ENCODE measurements around the gene PDZD2.

PDZD2 gene

DNA sequence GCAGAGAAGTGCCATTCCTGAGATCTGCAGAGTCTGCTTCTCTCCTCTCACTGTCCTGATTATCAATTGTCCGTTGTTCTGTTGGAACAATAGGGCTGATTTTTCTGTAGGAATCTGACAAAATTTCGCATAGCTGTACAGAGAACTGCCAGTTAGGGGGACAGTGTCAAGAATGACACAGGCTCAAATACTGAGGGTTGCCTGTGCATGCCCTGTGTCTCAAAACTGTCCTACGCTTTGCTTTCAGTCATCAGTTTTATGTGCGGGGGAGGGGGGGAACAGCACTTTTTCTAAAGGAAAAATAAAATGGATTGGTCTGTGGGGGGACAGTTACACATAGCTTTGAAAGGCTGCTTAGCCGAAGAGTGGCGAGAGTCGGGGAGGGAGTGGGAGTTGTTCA lies 248.6 kb downstream of the PDZD2 start:
- peaks cover 0 to 2% of the 10 kb centered on the region in 2 donors for H3K4me1 ChIP-seq (ENCODE audit: control insufficient read depth in 1 of 2, insufficient read depth in 2 of 2, low read length in 2 of 2)
- no peaks in the 10 kb centered on the region for H3K9me3 ChIP-seq (ENCODE audit: control insufficient read depth in 1 of 2, low read length in 2 of 2)
- no peak overlapping the region for H3K4me3 ChIP-seq (ENCODE audit: low read depth in 1 of 2, low read length in 2 of 2)
- no peak overlapping the region for H3K27ac ChIP-seq (ENCODE audit: low read length)
- no peaks in the 10 kb centered on the region for H3K36me3 ChIP-seq (ENCODE audit: control insufficient read depth in 1 of 2, insufficient read depth in 2 of 2, low read length in 2 of 2)
- no peaks in the 10 kb centered on the region for H3K27me3 ChIP-seq (ENCODE audit: low read depth, low read length)

DNA sequence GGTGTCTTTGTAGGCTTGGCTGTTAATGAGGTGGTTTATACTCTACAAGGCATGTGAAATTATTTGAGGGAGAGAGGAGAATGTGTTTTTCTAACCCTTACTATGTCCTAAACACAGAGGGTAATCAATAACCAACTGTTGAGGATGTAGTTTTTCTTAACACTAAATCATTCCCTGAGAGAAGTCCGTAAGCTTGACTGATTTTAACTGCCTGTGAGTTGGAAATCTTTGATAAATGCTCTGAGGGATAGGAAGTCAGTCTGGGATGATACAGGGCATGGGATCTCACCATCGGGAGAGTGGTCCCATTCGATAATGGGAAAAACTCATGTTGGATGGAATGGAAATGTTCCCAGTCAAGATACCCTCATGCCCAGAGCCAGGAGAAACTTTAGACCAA lies 249.6 kb downstream of the PDZD2 start:
- peaks cover 0 to 2% of the 10 kb centered on the region in 2 donors for H3K4me1 ChIP-seq (ENCODE audit: control insufficient read depth in 1 of 2, insufficient read depth in 2 of 2, low read length in 2 of 2)
- H3K9me3 ChIP-seq (ENCODE audit: control insufficient read depth in 1 of 2, low read length in 2 of 2): no peaks in the 10 kb centered on the region
- no peak overlapping the region for H3K4me3 ChIP-seq (ENCODE audit: low read depth in 1 of 2, low read length in 2 of 2)
- no peaks in the 10 kb centered on the region for H3K27me3 ChIP-seq (ENCODE audit: low read depth, low read length)
- no peak overlapping the region for H3K27ac ChIP-seq (ENCODE audit: low read length)
- no peaks in the 10 kb centered on the region for H3K36me3 ChIP-seq (ENCODE audit: control insufficient read depth in 1 of 2, insufficient read depth in 2 of 2, low read length in 2 of 2)

DNA sequence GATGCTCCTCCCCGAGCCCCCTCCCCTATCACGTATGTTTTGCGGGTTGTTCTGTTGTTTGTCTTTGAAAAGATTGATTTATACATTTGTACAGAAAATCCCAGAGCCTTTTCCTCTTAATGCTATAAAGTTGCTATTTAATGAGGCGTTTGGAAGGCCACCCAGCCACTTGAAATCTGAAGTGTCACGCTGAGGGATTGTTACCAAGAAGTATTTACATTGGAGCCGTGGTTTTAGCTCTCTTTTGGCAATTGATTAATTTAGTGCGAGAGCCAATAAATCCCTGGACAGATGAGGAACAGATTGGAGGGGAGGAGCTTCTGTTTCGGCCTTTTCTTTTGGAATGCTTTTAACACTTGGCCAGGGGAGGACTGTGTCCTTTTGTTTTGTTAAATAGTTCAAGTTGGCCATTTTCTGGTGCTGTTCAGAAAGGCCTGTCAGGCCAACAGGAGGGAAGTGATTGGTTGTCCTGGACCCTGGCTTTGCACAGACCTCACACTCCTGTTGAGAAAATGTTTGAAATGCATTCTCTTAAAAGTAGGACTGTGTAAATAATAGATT lies 250.2 kb downstream of the PDZD2 start:
- no peaks in the 10 kb centered on the region for H3K9me3 ChIP-seq (ENCODE audit: control insufficient read depth in 1 of 2, low read length in 2 of 2)
- peaks cover 0 to 2% of the 10 kb centered on the region in 2 donors for H3K4me1 ChIP-seq (ENCODE audit: control insufficient read depth in 1 of 2, insufficient read depth in 2 of 2, low read length in 2 of 2)
- H3K27ac ChIP-seq (ENCODE audit: low read length): no peak overlapping the region
- H3K4me3 ChIP-seq (ENCODE audit: low read depth in 1 of 2, low read length in 2 of 2): no peak overlapping the region
- H3K27me3 ChIP-seq (ENCODE audit: low read depth, low read length): no peaks in the 10 kb centered on the region
- no peaks in the 10 kb centered on the region for H3K36me3 ChIP-seq (ENCODE audit: control insufficient read depth in 1 of 2, insufficient read depth in 2 of 2, low read length in 2 of 2)

DNA sequence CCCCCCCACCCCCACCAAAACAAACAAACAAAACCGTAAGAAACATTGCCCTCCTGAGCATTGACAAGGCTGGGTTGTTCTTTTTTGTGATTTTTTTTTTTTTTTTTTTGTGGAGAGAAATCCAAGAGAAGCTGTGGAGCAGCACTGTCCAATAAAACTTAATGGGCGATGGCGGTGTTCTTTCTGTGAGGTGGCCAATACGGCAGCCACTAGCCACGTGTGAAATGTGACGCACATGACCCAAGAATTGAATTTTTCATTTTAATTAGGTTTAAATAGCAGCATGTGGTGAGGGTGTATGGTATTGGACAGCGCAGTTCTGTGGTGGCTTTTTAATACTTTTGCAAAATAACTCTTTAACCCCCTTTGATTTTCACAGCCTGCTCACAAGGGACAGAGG lies 251.1 kb downstream of the PDZD2 start:
- Histone ChIP-seq H3K27ac (ENCODE audit: low read length) (no peak overlapping the region), H3K9me3 (ENCODE audit: control insufficient read depth in 1 of 2, low read length in 2 of 2) (no peaks in the 10 kb centered on the region), H3K4me1 (ENCODE audit: control insufficient read depth in 1 of 2, insufficient read depth in 2 of 2, low read length in 2 of 2) (peaks cover 0 to 2% of the 10 kb centered on the region in 2 donors), H3K36me3 (ENCODE audit: control insufficient read depth in 1 of 2, insufficient read depth in 2 of 2, low read length in 2 of 2) (no peaks in the 10 kb centered on the region), H3K27me3 (ENCODE audit: low read depth, low read length) (no peaks in the 10 kb centered on the region), H3K4me3 (ENCODE audit: low read depth in 1 of 2, low read length in 2 of 2) (no peak overlapping the region)

- Histone ChIP-seq H3K27ac (ENCODE audit: low read length) (no peak overlapping the region), H3K9me3 (ENCODE audit: control insufficient read depth in 1 of 2, low read length in 2 of 2) (no peaks in the 10 kb centered on the region), H3K36me3 (ENCODE audit: control insufficient read depth in 1 of 2, insufficient read depth in 2 of 2, low read length in 2 of 2) (no peaks in the 10 kb centered on the region), H3K27me3 (ENCODE audit: low read depth, low read length) (no peaks in the 10 kb centered on the region), H3K4me1 (ENCODE audit: control insufficient read depth in 1 of 2, insufficient read depth in 2 of 2, low read length in 2 of 2) (peaks cover 0 to 2% of the 10 kb centered on the region in 2 donors), H3K4me3 (ENCODE audit: low read depth in 1 of 2, low read length in 2 of 2) (no peak overlapping the region)
Measured at GRCh38 chr5:31894141-31894540, 255.2 kb downstream of the PDZD2 start.

- H3K4me3 ChIP-seq (ENCODE audit: low read depth in 1 of 2, low read length in 2 of 2): no peak overlapping the region
Measured at GRCh38 chr5:31895199-31895820, 256.4 kb downstream of the PDZD2 start.

DNA sequence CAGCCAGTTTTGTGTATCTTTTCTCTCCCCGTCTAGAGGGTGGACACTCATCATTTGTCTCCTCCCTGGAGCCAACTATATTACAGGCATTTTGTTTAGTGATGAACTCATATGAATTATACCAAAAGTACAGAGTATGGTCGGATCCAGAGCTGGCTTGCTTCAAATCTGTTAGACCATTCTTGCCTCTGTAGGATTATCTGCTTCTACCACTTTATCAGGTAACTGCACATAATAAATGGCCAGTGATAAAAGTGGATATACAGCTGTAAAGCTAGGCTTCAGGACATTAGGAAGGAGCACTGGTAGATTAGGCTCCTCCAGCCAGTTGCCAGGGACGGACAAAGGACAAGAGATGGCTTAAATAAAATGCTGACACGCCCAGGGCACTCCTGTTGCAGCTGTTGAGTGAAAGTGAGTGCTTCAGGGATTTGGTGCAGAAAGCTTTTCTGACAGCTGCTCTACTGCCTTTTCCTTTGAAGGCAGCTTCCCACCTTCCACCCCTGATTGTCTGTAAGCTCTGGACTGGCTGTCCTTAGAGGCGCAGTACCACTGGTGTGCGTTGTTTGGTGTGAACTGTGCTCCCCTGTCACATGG lies 259.2 kb downstream of the PDZD2 start:
- H3K4me3 ChIP-seq (ENCODE audit: low read depth in 1 of 2, low read length in 2 of 2): no peak overlapping the region
- H3K27ac ChIP-seq (ENCODE audit: low read length): no peak overlapping the region
- H3K27me3 ChIP-seq (ENCODE audit: low read depth, low read length): no peaks in the 10 kb centered on the region
- H3K4me1 ChIP-seq (ENCODE audit: control insufficient read depth in 1 of 2, insufficient read depth in 2 of 2, low read length in 2 of 2): no peaks in the 10 kb centered on the region
- no peaks in the 10 kb centered on the region for H3K36me3 ChIP-seq (ENCODE audit: control insufficient read depth in 1 of 2, insufficient read depth in 2 of 2, low read length in 2 of 2)
- peaks cover 0 to 6% of the 10 kb centered on the region in 2 donors for H3K9me3 ChIP-seq (ENCODE audit: control insufficient read depth in 1 of 2, low read length in 2 of 2)

More at GRCh38 chr5:31895199-31895820, 256.4 kb downstream of the PDZD2 start:
- no peaks in the 10 kb centered on the region for H3K27me3 ChIP-seq (ENCODE audit: low read depth, low read length)
- H3K36me3 ChIP-seq (ENCODE audit: control insufficient read depth in 1 of 2, insufficient read depth in 2 of 2, low read length in 2 of 2): no peaks in the 10 kb centered on the region
- H3K9me3 ChIP-seq (ENCODE audit: control insufficient read depth in 1 of 2, low read length in 2 of 2): no peaks in the 10 kb centered on the region
- H3K27ac ChIP-seq (ENCODE audit: low read length): no peak overlapping the region
- no peaks in the 10 kb centered on the region for H3K4me1 ChIP-seq (ENCODE audit: control insufficient read depth in 1 of 2, insufficient read depth in 2 of 2, low read length in 2 of 2)

DNA sequence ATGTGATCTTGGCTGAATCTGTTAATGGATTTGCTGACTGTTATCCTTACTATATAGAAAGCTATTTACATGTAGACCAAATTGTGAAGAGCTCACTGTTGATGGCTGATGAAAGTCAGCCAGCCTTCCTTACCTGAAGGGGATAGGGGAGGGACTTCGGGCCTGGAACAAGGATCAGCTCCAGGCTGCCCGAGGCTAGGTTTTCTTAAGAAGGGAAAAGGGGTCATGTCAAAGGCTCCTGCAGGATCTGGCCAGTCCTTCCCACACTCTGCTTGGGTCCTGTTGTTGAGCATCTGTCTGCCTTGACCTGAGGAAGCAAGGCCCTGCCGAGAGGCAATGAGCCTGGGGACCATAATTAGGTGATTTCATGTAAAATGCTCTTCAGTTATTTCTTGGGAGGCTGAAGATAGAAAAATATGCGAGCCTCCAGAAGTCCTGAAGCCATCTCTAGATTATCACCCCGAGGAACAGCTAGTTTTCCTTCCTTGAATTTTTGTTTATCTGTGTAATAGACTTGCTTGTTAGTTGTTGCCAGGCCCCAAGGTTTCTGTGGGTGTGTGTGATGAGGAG lies 261.4 kb downstream of the PDZD2 start:
- no peaks in the 10 kb centered on the region for H3K36me3 ChIP-seq (ENCODE audit: control insufficient read depth in 1 of 2, insufficient read depth in 2 of 2, low read length in 2 of 2)
- H3K9me3 ChIP-seq (ENCODE audit: control insufficient read depth in 1 of 2, low read length in 2 of 2): peaks cover 0 to 6% of the 10 kb centered on the region in 2 donors
- H3K27me3 ChIP-seq (ENCODE audit: low read depth, low read length): no peaks in the 10 kb centered on the region
- H3K27ac ChIP-seq (ENCODE audit: low read length): no peak overlapping the region
- no peak overlapping the region for H3K4me3 ChIP-seq (ENCODE audit: low read depth in 1 of 2, low read length in 2 of 2)
- H3K4me1 ChIP-seq (ENCODE audit: control insufficient read depth in 1 of 2, insufficient read depth in 2 of 2, low read length in 2 of 2): no peaks in the 10 kb centered on the region

DNA sequence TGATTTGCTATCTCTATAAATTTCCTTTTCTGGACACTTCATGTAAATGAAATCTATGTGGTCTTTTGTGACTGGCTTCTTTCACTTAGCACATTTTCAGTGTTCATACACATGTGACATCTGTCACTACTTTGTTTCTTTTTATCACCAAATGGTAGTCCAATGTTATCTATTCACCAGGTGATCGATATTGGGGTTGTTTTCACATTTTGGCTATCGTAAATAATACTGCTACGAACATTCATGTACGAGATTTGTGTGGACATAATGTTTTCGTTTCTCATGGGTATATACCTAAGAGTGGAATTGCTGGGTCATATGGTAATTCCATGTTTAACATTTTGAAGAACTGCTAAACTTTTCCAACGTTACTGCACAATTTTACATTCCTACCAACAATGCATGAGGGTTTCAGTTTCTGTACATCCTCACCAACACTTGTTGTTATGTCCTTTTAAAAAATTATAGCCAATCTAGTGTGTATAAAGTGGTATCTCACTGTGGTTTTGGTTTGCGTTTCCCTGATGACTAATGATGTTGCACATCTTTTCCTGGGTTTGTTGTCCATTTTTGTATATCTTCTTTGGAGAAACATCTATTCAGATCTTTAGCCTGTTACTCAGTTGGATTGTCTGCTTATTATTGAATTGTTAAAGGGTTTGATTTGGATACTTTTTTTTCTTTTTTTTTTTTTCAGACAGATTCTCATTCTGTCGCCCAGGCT lies 263.0 kb downstream of the PDZD2 start:
- Histone ChIP-seq H3K36me3 (ENCODE audit: control insufficient read depth in 1 of 2, insufficient read depth in 2 of 2, low read length in 2 of 2) (no peaks in the 10 kb centered on the region), H3K9me3 (ENCODE audit: control insufficient read depth in 1 of 2, low read length in 2 of 2) (peaks cover 0 to 6% of the 10 kb centered on the region in 2 donors), H3K4me3 (ENCODE audit: low read depth in 1 of 2, low read length in 2 of 2) (no peak overlapping the region), H3K4me1 (ENCODE audit: control insufficient read depth in 1 of 2, insufficient read depth in 2 of 2, low read length in 2 of 2) (no peaks in the 10 kb centered on the region), H3K27me3 (ENCODE audit: low read depth, low read length) (no peaks in the 10 kb centered on the region), H3K27ac (ENCODE audit: low read length) (no peak overlapping the region)

DNA sequence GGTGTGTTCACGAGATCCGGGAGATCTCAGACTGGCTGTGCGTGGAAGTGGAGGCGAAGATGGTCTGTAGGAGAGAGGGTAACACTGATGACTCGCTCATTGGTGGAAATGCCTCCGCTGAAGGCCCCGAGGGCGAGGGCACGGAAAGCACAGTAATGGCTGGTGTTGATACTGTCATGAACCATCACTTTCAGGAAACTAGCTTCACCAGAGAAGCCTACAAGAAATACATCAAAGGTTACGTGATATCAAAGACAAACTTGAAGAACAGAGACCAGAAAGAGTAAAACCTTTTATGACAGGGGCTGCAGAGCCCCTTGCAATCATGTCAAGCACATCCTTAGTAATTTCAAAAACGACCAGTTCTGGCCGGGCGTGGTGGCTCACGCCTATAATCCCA lies 269.5 kb downstream of the PDZD2 start:
- no peaks in the 10 kb centered on the region for H3K9me3 ChIP-seq (ENCODE audit: control insufficient read depth in 1 of 2, low read length in 2 of 2)
- H3K27me3 ChIP-seq (ENCODE audit: low read depth, low read length): no peaks in the 10 kb centered on the region
- no peaks in the 10 kb centered on the region for H3K4me1 ChIP-seq (ENCODE audit: control insufficient read depth in 1 of 2, insufficient read depth in 2 of 2, low read length in 2 of 2)
- no peak overlapping the region for H3K27ac ChIP-seq (ENCODE audit: low read length)
- no peaks in the 10 kb centered on the region for H3K36me3 ChIP-seq (ENCODE audit: control insufficient read depth in 1 of 2, insufficient read depth in 2 of 2, low read length in 2 of 2)
- no peak overlapping the region for H3K4me3 ChIP-seq (ENCODE audit: low read depth in 1 of 2, low read length in 2 of 2)

DNA sequence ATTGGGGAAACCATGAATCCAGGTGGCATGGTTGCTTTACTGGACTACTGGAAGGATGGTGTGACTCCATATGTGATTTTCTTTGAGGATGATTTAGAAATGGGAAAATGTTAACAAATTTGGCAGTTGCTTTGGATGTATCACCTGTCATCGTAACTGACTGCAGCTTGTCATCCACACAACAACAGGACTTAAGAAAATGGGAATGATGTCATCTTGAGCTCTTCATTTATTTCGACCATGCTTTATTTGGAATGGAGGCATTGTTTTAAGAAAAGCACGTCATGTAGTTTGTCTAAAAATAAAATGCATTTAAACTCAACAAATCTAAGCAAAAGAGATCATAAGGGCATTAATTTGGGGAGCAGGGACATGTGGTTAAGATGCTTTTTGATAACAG lies 270.1 kb downstream of the PDZD2 start:
- H3K4me3 ChIP-seq (ENCODE audit: low read depth in 1 of 2, low read length in 2 of 2): no peak overlapping the region
- H3K27me3 ChIP-seq (ENCODE audit: low read depth, low read length): no peaks in the 10 kb centered on the region
- no peaks in the 10 kb centered on the region for H3K9me3 ChIP-seq (ENCODE audit: control insufficient read depth in 1 of 2, low read length in 2 of 2)
- no peak overlapping the region for H3K27ac ChIP-seq (ENCODE audit: low read length)
- no peaks in the 10 kb centered on the region for H3K36me3 ChIP-seq (ENCODE audit: control insufficient read depth in 1 of 2, insufficient read depth in 2 of 2, low read length in 2 of 2)
- H3K4me1 ChIP-seq (ENCODE audit: control insufficient read depth in 1 of 2, insufficient read depth in 2 of 2, low read length in 2 of 2): no peaks in the 10 kb centered on the region

All from muscle layer of duodenum (tissue), 2 donors.